GM18517 (cell line): ENCODE measurements around the gene TRPM4.
"Not testable (repeated sequence)": the region's sequence is repeated elsewhere in the genome, so short reads cannot be mapped to it uniquely, and the experiment has no call there.

Source experiments
- ATAC-seq: cut with Tn5 transposase; IDR thresholded peaks from one replicate; pipeline ENCODE4 v1.9.1; 2021; ENCODE audit warnings: mild to moderate bottlenecking, moderate library complexity; ENCODE audit not compliant: unreplicated experiment

The TRPM4 gene

GRCh38 chr19:49186108-49186507 lies 28.5 kb downstream of the TRPM4 start:
- no peak for ATAC-seq

GRCh38 chr19:49188626-49189200 lies 31.1 kb downstream of the TRPM4 start:
- ATAC-seq: no peak

GRCh38 chr19:49189259-49189658 lies 31.7 kb downstream of the TRPM4 start:
- ATAC-seq: no peak

GRCh38 chr19:49190781-49191180 lies 33.2 kb downstream of the TRPM4 start:
- no peak for ATAC-seq

- ATAC-seq: no peak
Observed at GRCh38 chr19:49193822-49194394, 36.3 kb downstream of the TRPM4 start.

DNA sequence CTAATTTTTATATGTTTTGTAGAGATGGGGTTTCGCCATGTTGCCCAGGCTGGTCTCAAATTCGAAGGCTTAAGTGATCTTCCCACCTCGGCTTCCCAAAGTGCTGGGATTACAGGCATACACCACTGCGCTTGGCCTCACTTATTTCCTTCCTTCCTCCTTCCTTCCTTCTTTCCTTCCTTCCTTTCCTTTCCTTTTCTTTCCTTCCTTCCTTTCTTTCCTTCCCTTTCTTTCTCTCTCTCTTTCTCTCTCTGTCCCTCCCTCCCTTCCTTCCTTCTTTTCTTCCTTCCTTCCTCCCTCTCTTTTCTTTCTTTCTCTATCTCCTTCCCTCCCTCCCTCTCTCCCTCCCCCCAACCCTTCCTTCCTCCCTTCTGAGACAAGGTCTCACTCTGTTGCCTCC lies 36.8 kb downstream of the TRPM4 start:
- ATAC-seq: no peak

- ATAC-seq: no peak
Observed at GRCh38 chr19:49196527-49197240, 39.1 kb downstream of the TRPM4 start.

GRCh38 chr19:49200238-49200862 lies 42.8 kb downstream of the TRPM4 start:
- ATAC-seq: no peak

GRCh38 chr19:49201042-49201441 lies 43.5 kb downstream of the TRPM4 start:
- no peak for ATAC-seq

- no peak for ATAC-seq
Observed at GRCh38 chr19:49205114-49205513, 47.5 kb downstream of the TRPM4 start.

- ATAC-seq: not testable (repeated sequence)
Observed at GRCh38 chr19:49209502-49209901, 51.9 kb downstream of the TRPM4 start.

- no peak for ATAC-seq
Observed at GRCh38 chr19:49210108-49210900, 52.7 kb downstream of the TRPM4 start.

DNA sequence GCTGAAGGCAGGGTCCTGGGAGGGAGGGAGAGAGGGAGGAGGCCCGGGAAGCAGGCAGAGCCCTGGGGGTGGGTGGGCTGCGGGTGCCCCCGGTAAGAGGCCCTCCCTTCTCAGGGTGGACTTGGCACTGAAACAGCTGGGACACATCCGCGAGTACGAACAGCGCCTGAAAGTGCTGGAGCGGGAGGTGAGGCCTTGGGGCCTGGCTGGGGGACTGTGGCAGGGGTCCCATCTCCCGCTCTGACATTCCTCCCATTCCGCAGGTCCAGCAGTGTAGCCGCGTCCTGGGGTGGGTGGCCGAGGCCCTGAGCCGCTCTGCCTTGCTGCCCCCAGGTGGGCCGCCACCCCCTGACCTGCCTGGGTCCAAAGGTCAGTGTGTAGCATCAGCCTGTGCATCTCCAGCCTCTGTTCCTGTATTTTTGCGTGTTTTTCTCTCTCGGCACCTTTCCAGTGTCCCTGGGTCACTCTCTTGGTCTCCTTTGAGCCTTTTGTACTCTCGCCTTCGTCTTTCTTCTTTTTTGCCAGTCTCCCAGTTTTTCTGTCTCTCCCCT lies 53.4 kb downstream of the TRPM4 start:
- ATAC-seq: no peak

DNA sequence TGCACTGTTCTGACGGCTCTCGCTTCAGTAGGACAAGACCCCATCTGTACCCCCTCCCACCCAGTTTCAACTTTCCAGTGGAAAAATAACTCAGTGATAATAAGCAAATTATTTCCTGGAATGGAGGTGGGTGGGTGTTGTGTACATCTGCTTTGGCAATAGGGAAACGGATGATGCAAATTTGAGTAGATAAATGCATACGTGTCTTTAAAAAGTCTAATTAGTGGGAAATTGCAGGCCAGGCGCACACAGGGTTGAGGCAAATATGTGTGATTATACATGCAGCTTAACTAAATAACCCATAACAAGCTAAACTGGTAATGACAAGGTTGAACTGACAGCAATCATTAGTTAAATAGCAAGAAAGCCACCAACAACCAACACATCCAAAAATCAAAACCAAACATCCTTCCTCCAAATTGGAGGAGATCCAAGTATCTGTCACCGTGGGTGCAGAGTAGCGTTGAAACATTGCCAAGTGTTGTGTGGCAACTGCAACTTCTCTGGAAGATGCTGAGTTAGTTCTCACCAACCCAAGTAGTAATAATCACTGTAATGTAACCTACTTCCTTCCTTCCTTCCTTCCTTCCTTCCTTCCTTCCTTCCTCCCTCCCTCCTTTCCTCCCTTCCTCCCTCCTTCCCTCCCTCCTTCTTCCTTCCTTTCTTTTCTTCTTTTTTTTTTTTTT lies 54.6 kb downstream of the TRPM4 start:
- no peak for ATAC-seq

- ATAC-seq: no peak
Observed at GRCh38 chr19:49213791-49214190, 56.2 kb downstream of the TRPM4 start.

DNA sequence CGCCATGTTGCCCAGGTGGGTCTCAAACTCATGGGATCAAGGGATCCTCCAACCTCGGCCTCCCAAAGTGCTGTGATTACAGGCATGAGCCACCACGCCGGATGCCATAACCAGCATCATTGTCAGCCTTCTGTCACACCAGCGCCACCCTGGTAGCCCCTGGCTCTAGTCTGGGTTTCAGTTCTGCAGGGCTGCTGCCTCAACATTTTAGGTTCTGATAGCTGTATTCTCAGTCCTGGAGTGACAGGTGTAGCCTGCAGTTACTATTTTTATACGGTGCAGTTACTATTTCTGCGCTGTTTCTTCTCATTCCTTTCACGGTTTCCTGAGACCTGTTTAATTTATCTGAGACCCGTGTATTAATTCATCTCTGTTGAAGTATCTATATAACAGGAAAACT lies 57.1 kb downstream of the TRPM4 start:
- no peak for ATAC-seq

DNA sequence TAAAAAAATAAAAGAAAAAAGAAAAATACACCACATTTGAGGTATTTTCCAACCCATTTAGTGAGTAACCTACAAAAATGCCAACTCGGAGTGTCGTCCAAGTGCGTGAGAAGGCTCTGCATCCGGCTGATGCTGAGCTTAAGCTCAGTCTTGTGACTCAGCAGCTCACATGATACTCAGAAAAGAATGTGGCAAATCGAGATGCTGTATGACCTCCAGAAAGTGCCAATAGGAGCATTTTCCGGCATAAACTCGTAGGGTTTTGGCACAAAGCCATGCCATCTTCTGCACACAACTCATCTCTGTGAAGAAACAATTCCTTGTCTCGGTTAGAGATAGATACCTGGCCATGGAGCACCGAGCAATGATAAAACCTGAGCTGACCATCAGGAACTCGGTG lies 58.5 kb downstream of the TRPM4 start:
- no peak for ATAC-seq

DNA sequence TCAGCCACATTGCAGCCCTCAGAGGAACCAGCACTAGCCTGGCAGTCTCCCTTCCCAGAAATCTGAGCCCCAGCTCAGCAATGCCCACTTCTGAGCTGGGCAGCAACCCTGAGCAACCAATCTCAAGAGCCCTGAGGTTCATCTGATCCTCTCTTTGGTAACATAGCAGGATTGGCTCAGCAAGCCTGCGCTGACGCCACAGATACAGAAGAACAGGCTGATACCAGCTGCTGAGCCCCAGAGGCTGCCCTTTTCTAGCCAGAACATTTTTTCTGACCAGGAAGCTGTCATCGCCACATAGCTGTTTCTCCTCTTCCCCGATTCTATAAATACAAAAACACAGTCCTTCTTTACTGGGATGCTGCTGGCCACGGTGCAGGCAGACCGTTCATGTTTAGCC lies 59.8 kb downstream of the TRPM4 start:
- ATAC-seq: no peak

- ATAC-seq: no peak
Observed at GRCh38 chr19:49222011-49222410, 64.4 kb downstream of the TRPM4 start.

GRCh38 chr19:49222528-49222927 lies 64.9 kb downstream of the TRPM4 start:
- no peak for ATAC-seq
